Measurements from ENCODE around the gene SYTL2. TPM values are rescaled to one million over a fixed set of nuclear protein-coding genes. Genes with fewer than 3 reads are reported as not detected.
"Not testable (repeated sequence)": the region's sequence is repeated elsewhere in the genome, so short reads cannot be mapped to it uniquely, and the experiment has no call there.

Gene SYTL2, protein sequence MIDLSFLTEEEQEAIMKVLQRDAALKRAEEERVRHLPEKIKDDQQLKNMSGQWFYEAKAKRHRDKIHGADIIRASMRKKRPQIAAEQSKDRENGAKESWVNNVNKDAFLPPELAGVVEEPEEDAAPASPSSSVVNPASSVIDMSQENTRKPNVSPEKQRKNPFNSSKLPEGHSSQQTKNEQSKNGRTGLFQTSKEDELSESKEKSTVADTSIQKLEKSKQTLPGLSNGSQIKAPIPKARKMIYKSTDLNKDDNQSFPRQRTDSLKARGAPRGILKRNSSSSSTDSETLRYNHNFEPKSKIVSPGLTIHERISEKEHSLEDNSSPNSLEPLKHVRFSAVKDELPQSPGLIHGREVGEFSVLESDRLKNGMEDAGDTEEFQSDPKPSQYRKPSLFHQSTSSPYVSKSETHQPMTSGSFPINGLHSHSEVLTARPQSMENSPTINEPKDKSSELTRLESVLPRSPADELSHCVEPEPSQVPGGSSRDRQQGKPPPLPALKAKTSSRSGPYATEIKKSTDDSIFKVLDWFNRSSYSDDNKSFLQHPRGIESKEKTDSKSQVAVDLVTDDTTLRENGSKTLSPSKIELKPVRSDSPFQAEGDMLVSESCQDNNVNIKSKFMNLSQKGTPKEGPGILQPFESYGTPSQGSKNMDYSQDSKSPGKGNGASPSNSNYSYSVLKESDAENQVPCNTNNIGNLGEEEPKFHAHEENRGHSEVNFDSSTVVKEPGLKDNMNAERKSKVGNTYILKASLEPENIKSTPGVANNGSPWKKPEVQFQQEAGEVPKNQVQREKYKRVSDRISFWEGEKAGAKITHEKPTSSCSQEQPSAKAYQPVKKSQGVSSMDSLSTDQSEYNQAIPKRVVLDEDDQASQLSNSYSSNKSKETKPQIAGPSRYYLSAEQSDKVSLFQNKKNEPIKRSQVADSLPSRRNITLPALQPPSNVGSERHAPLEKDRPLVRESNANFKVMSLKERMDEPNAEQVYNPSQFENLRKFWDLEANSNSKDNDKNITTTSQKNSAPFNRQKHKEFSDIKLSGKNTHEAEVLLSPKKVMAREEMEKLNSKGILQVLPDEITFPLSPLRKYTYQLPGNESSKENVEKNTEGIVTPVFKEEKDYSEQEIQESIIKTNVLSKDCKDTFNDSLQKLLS (N-terminal part only)
- 39.0 TPM for total RNA-seq

DNA sequence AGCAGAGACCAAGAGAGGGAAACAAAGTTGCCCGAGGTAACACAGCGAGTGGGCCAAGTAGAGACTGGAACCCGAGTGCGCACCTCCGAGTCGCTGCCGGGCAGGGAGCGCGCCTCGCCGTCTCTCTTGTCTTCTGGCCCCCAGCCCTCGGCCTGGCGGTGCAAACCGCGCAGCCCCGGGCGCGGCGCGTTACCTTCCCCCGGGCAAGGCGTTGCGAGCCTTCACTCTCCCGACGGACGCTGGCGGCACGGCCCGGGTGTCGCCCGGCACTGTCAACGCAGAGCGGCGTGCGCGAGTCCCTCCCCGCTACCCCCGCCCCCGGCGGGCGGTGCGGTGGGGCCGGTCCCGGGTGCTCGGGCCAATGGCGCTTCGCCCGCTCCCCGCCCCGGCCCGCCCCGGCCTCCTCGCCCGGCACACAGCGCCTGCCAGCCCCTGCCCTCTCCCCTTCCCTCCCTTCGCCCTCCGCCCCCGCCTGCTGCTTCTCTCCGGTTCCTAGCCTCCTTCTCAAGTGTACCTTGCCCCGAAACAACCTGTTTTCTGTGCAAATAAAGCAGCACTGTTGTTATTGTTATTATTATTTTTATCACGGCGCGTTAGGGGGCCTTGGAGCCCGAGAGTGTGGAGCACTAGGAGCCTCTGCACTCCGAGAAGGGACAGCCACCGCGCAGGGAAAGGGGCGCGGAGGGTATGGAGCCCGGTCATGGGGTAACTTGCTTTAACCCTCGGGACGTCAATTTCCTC, at the start of gene SYTL2:
Gene SYTL2 (minus strand): TSS at position 271 of the 741 bp plus-strand sequence. CDS start 53,416 bp downstream, outside the sequence.
- peak; percentile 71 for DNase-seq (ENCODE audit: low spot score)

DNA sequence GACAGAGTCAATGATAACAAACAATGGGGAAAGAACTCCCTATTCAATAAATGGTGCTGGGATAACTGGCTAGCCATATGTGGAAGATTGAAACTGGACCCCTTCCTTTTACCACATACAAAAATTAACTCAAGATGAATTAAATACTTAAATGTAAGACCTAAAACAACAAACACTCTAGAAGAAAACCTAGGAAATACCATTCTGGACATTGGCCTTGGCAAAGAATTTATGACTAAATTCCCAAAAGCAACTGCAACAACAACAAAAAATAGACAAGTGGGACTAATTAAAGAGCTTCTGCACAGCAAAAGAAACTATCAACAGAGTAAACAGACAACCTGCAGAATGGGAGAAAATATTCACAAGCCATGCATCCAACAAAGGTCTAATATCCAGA, 48.6 kb upstream of the SYTL2 start:
- DNase-seq (ENCODE audit: low spot score) = not testable (repeated sequence)

DNA sequence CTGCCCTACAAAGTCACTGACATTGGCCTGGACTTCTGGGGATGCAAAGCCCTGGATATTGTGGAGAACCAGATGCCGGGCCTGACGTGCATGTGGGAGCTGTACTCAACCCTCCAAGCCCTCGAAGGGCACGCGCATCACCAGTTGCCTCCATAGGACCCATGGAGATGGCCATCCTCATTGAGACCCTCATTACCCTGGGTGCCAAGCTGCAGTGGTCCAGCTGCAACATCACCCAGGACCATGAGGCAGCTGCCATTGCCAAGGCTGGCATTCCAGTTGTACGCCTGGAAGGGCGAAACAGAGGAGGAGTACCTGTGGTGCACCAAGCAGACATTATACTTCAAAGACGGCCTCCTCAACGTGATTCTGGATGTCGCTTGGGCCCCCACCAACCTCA, 46.2 kb upstream of the SYTL2 start:
- DNase-seq (ENCODE audit: low spot score) = no peak

DNA sequence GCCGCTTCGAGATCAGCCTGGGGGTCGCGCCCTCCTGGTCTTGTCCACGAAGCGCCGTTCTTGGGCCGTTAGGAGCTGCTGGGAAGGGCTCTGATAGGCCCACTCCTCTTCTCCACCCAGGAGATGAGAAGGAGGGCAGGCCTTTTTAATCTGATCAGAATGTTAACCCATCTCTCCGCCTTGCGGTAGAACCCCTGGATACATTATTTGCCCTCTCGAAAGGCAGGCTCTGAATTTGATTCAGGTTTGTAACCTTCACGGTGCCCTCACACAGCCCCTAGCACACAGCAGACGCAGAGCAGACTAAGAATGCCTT, 44.4 kb upstream of the SYTL2 start, which contains the start of gene CCDC83:
Gene CCDC83 (plus strand): TSS at position 43 of the 316 bp plus-strand sequence. CDS start 9,741 bp downstream, outside the sequence.
- no peak for DNase-seq (ENCODE audit: low spot score)

DNA sequence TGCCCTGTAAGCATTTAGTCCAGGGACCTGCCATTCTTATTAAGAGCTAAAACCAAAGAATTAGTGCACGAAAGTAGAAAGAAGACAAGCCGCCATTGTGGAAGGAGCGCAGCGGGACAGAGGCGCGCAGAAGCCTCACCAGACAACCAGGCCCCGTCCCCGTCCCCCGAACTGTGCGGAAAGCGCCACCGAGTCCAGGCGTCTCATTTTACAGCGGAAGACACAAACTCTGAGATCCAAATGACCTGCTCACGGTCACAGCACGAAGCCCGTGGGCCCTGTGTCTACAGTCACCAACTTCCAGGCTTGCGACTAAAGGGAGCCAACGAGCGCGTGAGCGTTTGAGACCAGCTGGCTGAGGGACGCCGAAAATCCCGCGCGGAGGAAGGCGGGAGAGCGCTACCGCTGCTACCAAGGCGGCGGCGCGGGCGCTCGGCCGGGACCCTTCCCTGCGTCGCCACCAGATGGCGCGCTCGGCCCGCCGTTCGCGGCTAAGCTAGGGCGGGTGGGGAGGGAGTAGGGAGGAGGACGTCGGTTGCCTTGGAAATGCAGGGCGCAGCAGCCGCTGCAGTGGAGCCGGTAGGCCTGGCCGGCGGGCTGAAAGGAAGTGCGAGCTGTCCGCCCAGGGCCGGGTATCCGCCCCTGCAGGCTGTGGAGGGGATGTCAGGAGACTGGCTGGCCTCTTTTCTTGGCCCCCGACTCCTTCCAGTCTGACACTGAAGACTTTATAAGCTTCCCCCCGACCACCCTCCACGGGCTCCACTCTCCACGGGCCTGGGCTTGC, 43.8 kb upstream of the SYTL2 start:
- peak; percentile 94 for DNase-seq (ENCODE audit: low spot score)

DNA sequence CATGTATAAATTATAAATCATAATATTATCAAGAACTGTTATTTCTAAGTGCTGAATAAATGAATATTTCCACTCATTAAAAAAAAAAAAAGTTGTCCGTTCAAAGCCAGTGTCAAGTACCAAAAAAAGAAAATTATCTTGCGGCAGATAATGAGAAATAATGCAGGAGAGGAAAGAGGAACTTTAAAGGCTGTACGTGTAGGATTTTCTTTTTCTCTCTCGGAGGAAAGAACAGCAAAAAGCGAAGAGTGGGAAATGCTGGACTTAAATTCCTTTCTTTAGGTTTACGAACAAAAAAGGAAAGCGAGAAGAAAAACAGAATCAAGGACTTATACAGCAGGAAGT, 43.2 kb upstream of the SYTL2 start:
- DNase-seq (ENCODE audit: low spot score) = no peak

DNA sequence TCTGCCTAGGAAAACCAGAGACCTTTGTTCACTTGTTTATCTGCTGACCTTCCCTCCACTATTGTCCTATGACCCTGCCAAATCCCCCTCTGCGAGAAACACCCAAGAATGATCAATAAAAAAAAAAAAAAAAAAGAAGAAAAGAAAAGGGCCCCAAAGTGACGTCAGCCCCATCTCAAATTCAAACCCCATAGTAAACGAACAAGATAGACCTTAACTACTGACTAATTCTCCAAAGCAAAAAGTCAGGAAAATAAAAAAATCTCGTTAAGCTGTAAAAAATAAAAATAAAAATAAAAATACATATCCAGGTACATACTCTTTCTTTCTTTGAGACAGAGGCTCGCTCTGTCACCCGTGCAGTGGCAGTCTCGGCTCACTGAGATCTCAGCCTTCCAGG, 42.6 kb upstream of the SYTL2 start:
- DNase-seq (ENCODE audit: low spot score) = not testable (repeated sequence)

DNA sequence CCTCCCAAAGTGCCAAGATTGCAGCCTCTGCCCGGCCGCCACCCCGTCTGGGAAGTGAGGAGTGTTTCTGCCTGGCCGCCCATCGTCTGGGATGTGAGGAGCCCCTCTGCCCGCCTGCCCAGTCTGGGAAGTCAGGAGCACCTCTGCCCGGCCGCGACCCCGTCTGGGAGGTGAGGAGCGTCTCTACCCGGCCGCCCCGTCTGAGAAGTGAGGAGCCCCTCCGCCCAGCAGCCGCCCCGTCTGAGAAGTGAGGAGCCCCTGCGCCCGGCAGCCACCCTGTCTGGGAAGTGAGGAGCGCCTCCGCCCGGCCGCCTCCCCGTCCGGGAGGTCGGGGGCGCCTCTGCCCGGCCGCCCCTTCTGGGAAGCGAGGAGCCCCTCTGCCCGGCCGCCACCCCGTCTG, 41.8 kb upstream of the SYTL2 start:
- DNase-seq (ENCODE audit: low spot score) = not testable (repeated sequence)

DNA sequence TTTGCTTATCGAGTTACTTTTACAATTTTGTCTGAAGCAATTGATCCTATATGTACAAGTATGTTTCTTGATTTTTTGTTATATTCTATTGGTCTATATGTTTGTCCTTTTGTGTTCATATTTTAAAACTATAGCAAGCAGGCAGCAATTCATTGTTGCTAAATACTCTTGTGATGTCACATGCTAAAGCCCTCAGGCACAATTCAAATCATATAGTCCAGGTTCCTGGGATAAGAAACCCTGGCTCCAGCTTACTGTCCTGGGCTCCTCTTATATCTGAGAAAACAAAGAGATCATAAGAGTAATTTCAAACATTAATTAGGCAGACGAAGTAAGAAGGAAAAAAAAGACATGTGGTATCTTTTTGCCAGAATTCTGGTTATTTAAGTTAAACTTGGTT, 37.6 kb upstream of the SYTL2 start:
- no peak for DNase-seq (ENCODE audit: low spot score)

DNA sequence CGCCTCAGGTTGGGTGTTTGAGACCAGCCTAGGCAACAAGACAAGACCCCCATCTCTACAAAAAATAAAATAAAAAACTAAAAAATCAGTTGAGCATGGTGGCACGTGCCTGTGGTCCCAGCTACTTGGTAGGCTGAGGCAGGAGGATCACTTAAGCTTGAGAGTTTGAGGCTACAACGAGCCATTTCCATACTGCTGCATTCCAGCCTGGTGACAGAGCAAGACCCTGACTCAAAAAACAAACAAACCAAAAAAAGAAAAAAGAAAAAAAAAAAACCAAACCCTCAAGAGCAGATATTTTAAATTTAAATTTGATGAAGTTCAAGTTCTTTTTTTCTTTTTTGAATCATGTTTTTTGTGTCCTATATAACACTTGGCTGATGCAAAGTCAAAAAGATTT, 37.1 kb upstream of the SYTL2 start:
- no peak for DNase-seq (ENCODE audit: low spot score)

DNA sequence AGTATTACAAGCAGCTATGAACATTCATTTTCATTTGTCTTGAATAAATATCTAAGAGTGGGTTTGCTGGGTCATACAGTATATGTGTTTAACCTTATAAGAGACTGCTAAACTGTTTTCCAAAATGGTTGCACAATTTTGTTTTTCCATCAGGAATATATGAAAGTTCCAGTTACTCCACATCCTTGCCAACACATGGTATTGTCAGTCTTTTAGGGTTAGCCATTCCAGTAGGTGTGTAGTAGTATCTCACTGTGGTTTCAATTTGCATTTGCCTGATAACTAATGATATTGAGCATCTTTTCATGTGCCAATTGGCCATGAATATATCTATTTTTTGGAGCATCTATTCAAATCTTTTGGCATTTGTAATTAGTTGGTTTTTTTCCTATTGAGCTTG, 36.5 kb upstream of the SYTL2 start:
- no peak for DNase-seq (ENCODE audit: low spot score)

DNA sequence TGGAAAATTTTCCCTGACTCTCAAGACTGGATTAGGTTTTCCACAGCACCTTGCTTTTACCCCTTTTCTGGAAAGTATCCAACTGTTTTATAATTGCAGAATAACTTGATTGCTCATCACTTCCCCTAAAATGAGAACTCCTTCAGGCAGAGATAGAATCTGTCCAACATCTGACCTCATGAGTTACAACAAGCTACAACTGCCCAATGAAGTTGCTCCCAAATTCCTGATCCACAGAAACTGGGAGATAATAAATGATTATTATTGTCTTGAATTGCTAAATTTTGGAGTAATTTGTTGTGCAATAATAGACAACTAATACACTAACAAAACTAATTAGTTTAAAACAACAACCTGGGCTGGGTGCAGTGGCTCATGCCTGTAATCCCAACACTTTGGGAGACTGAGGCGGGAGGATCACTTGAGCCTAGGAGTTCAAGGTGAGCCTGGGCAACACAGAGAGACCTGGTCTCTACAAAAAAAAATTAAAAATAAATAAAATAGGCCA, 34.2 kb upstream of the SYTL2 start:
- no peak for DNase-seq (ENCODE audit: low spot score)

DNA sequence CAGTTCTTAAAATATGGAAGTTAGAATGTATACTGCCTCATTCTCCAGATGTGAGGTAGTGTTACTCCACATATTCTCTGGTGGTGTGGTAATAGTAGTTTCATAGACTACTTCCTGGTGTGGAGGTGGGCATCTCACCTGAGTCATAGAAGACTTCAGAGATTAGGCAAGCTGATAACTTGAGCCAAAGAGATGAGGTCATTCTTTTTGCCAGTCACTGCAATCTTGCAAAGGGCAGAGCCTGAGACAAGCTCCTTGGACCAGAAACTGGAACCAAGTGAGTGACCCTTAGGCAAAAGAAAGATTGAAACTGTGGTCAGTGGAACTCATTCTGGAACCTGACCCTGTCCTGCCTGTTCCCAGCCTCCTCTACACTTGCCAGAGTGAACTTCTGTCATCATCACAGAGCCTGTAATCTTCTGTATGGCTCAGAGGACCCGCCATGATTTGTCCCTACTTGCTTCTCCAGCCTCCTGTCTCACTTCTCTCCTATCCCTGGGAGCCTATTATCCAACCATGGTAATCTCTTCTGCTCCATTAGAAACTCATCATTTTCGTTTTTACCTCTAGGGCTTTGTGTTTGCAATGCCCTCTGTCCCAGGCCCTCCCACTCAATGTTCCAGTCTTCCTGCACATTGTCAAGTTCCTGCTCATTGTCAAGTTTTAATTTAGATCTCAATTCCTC, 33.6 kb upstream of the SYTL2 start:
- DNase-seq (ENCODE audit: low spot score) = peak; percentile 40

DNA sequence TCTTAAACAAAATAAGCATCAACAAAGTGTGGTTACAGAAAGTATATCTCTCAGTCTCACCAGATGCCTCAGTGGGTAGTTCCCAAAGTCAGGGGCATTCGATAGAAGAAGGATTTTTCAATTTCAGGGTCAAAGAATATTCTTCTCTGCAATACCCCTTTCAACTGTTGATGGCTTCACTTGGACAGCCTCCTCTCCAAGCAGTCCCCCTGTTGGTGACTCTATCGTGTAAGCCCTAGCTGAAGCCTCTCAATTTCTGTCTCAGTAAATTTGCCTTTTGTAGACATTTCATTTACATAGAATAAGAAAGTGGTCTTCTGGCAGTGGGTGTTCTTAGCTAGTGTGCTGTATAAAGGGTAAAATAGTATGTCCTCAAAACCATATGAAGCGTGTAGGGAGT, 33.0 kb upstream of the SYTL2 start:
- DNase-seq (ENCODE audit: low spot score) = no peak

DNA sequence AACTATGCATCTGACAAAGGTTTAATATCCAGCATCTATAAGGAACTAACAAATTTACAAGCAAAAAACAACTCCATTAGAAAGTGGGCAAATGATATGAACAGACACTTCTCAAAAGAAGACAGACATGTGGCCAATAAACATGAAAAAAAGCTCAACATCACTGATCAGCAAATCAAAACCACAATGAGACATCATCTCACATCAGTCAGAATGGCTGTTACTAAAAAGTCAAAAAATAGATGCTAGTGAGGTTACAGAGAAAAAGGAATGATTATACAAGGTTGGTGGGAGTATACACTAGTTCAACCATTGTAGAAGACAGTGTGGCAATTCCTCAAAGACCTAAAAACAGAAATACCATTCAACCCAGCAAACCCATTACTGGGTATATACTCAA, 30.0 kb upstream of the SYTL2 start:
- DNase-seq (ENCODE audit: low spot score) = not testable (repeated sequence)

DNA sequence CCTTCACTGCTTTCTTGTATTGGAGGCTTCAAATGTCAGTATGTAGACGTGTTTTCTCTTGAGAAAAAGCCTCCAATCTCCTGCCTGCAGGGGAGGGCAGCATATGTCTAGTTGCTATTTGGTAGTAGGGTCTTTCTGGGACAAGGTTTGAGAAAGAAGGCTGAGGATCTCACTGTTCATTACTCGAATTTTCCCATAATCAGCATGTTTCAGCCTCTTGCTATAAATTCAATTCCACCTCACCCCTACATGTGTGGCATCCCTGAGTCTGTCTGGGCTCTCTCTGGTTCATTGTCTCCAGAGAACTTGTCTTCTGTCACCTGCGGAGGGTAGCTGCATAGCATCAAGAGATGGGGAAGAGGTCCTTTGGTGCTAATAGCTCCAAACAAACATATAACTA, 24.8 kb upstream of the SYTL2 start:
- no peak for DNase-seq (ENCODE audit: low spot score)

DNA sequence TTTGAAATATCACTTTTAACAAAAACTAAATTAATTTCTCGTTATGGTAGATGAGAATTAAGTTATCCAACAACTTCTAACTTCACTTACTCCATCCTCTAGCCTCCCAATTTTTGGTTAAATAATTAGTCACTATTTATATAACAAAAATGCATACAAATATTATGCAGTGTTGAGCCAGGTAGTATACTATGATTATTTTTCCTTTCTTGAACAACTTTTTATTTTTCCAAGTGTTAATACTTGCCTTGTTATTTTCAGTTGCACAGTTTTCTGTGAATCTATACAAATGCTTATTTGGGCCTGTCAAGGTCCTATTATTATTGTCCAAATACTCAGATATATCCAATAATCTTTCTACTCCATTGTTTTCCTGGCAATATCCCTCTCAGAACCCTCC, 24.3 kb upstream of the SYTL2 start:
- DNase-seq (ENCODE audit: low spot score) = no peak

DNA sequence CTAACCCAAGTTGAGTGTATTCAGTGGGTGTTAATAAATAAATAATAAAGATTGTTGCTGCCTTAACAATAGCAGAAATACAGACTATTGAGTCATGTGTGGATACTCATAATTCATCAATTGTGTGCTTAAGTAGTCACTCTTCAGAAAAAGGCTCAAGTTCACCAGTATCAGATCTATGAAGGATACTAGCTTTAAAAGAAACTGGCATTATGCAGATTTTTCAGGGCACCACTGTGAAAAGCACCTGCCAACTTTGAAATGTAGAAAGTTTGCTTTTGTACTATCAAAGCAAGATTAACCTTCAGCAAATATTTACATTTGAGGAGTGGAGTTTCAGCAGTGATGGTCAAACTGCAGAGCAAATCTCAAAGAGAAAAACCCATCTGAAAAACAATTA, 20.1 kb upstream of the SYTL2 start:
- DNase-seq (ENCODE audit: low spot score) = no peak

DNA sequence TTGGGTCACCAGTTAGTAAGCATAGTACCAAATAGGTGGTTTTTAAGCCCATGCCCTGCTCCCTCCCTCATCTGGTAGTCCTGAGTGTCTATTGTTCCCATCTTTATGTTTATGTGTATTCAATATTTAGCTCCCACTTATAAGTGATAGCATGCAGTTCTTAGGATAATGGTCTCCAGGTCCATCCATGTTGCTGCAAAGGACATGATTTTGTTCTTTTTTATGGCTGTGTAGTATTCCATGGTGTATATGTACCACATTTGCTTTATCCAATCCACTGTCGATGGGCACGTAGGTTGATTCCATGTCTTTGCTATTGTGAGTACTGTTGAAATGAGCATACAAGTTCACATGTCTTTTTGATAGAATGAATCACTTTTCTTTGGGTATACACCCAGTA, 18.2 kb upstream of the SYTL2 start:
- DNase-seq (ENCODE audit: low spot score) = no peak

DNA sequence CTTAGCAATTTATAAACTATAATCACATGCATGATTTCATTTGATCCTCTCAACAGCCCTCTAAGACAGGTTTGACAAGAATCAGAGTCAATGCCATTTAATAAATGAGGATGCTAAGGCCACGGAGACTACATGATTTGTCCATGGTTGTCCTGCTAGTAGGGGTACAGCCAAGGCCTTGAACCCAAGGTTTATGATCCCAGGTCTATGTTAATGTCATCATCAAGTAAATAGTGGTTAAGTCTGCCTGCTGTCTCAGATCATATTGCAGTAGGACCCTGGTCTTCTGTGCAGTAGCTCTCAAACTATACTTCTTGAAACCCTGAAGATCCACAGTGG, 17.7 kb upstream of the SYTL2 start:
- DNase-seq (ENCODE audit: low spot score) = no peak
